GM23338 (cell line): ENCODE results near the gene ZBTB20. TPM values are rescaled to one million over a fixed set of nuclear protein-coding genes. Genes with fewer than 3 reads are reported as not detected.

Experiments used
- ATAC-seq: fragments of 200-7000 bp; cut with Tn5 transposase; 3 replicates; pipeline ENCODE4 v1.9.1; 2020
- DNase-seq: peaks from one replicate; pipeline ENCODE4 v3.0.0-alpha.2; 2015; ENCODE audit warnings: low spot score
- H2AFZ ChIP-seq: fragments of 200-600 bp; sonication (generic); 2 replicates; pipeline ENCODE4 v1.8.0; 2016; ENCODE audit warnings: antibody characterized with exemption, mild to moderate bottlenecking, moderate library complexity
- H3F3A ChIP-seq: fragments of 200-600 bp; sonication (generic); replicated peaks from 2 replicates; pipeline ENCODE4 v1.8.0; 2017; ENCODE audit warnings: antibody characterized with exemption, mixed run types, low read depth
- H3K27ac ChIP-seq: fragments of 200-600 bp; sonication (generic); 2 replicates; pipeline ENCODE4 v1.6.1; 2016; ENCODE audit warnings: low read depth
- H3K27me3 ChIP-seq: fragments of 200-600 bp; sonication (generic); 2 replicates; pipeline ENCODE4 v1.8.0; 2016; ENCODE audit warnings: mild to moderate bottlenecking, mixed run types, moderate library complexity; ENCODE audit not compliant: insufficient read depth
- H3K36me3 ChIP-seq: fragments of 200-600 bp; sonication (generic); 2 replicates; pipeline ENCODE4 v1.8.0; 2016; ENCODE audit warnings: mild to moderate bottlenecking; ENCODE audit not compliant: insufficient read depth
- H3K4me1 ChIP-seq: fragments of 200-600 bp; sonication (generic); 2 replicates; pipeline ENCODE4 v1.8.0; 2016; ENCODE audit warnings: mild to moderate bottlenecking, moderate library complexity; ENCODE audit not compliant: insufficient read depth
- H3K4me2 ChIP-seq: fragments of 200-600 bp; sonication (generic); 2 replicates; pipeline ENCODE4 v1.7.1; 2017; ENCODE audit warnings: mixed run types
- H3K4me3 ChIP-seq: fragments of 200-600 bp; sonication (generic); 2 replicates; pipeline ENCODE4 v1.6.1; 2016; ENCODE audit warnings: mixed run types
- H3K79me2 ChIP-seq: fragments of 200-600 bp; sonication (generic); replicated peaks from 2 replicates; pipeline ENCODE4 v1.8.0; 2017; ENCODE audit warnings: mild to moderate bottlenecking; ENCODE audit not compliant: insufficient read depth
- H3K9me2 ChIP-seq: fragments of 200-600 bp; sonication (generic); 2 replicates; pipeline ENCODE4 v1.8.0; 2017; ENCODE audit not compliant: insufficient read depth
- H4K20me1 ChIP-seq: fragments of 200-600 bp; sonication (generic); replicated peaks from 2 replicates; pipeline ENCODE4 v1.8.0; 2017; ENCODE audit warnings: mild to moderate bottlenecking; ENCODE audit not compliant: insufficient read depth
- H3K27ac Mint-ChIP-seq: 2 replicates; pipeline ENCODE4 v1.8.0; 2020; ENCODE audit warnings: inconsistent platforms, mild to moderate bottlenecking, moderate library complexity, mixed read lengths
- H3K27me3 Mint-ChIP-seq: 3 replicates; pipeline ENCODE4 v1.8.0; 2022; ENCODE audit warnings: low read depth, mild to moderate bottlenecking, moderate library complexity, mixed read lengths, inconsistent platforms; ENCODE audit not compliant: insufficient read depth, poor library complexity
- H3K36me3 Mint-ChIP-seq: 3 replicates; pipeline ENCODE4 v1.8.0; 2021; ENCODE audit warnings: low read depth, mild to moderate bottlenecking, inconsistent platforms, moderate library complexity, mixed read lengths
- H3K4me1 Mint-ChIP-seq: 3 replicates; pipeline ENCODE4 v1.8.0; 2020; ENCODE audit warnings: mild to moderate bottlenecking, inconsistent platforms, mixed read lengths
- H3K4me3 Mint-ChIP-seq: 3 replicates; pipeline ENCODE4 v1.8.0; 2021; ENCODE audit warnings: moderate library complexity, mild to moderate bottlenecking, inconsistent platforms, mixed read lengths
- H3K9me3 Mint-ChIP-seq: 3 replicates; pipeline ENCODE4 v1.8.0; 2020; ENCODE audit warnings: moderate library complexity, mild to moderate bottlenecking, inconsistent platforms, mixed read lengths
- EZH2 ChIP-seq: fragments of 200-600 bp; sonication (generic); IDR thresholded peaks from one replicate; pipeline ENCODE4 v1.8.0; 2017; ENCODE audit warnings: antibody characterized with exemption, mild to moderate bottlenecking, low read depth; ENCODE audit not compliant: unreplicated experiment
- EZH2phosphoT487 ChIP-seq: fragments of 200-600 bp; sonication (generic); IDR thresholded peaks from one replicate; pipeline ENCODE4 v1.8.1; 2018; ENCODE audit warnings: antibody characterized with exemption; ENCODE audit not compliant: unreplicated experiment
- JUNB ChIP-seq: IDR thresholded peaks from one replicate; pipeline ENCODE4 v1.6.1; 2016; ENCODE audit warnings: antibody characterized with exemption; ENCODE audit not compliant: unreplicated experiment
- NANOG ChIP-seq: IDR thresholded peaks from 2 replicates; pipeline ENCODE4 v1.6.1; 2016; ENCODE audit warnings: antibody characterized with exemption, borderline replicate concordance
- ZNF114 ChIP-seq: fragments of 250-450 bp; sonication (Bioruptor Pico); IDR thresholded peaks from 2 replicates; pipeline ENCODE4 v1.5.0; 2020; ENCODE audit warnings: mild to moderate bottlenecking, moderate library complexity
- ZNF331 ChIP-seq: fragments of 250-450 bp; sonication (Bioruptor Pico); IDR thresholded peaks from 2 replicates; pipeline ENCODE4 v1.5.0; 2020; ENCODE audit warnings: low read depth, mild to moderate bottlenecking, moderate library complexity
- polyA plus RNA-seq: library from polyadenylated mRNA; unstranded; fragments of >200 nt; fragmentation: Nextera tagmentation; extraction: Ambion mirVana; gene quantifications from 2 replicates; pipeline ENCODE4 v1.2.1, GENCODE V29; 2016
- total RNA-seq: library from RNA; depleted of rRNA; stranded (reverse); fragments of >200 nt; shearing (Covaris generic); gene quantifications from 2 replicates; pipeline ENCODE4 v1.2.3, GENCODE V29; 2014
- TF ChIP-seq, protein P1 (sequence below), 2 experiments: fragments of 200-600 bp in 1 of 2; sonication (generic) in 1 of 2; conservative IDR thresholded peaks; 2 replicates each; pipeline versions ENCODE4 v1.5.1 to v1.6.1; 2016 to 2017; ENCODE audit warnings: antibody characterized with exemption in 2 of 2, low read depth in 2 of 2, mild to moderate bottlenecking in 2 of 2, moderate library complexity in 1 of 2

Gene ZBTB20
- total and polyA plus RNA-seq, 2 experiments from 2014 or later = 2.0 to 3.3 TPM

DNA sequence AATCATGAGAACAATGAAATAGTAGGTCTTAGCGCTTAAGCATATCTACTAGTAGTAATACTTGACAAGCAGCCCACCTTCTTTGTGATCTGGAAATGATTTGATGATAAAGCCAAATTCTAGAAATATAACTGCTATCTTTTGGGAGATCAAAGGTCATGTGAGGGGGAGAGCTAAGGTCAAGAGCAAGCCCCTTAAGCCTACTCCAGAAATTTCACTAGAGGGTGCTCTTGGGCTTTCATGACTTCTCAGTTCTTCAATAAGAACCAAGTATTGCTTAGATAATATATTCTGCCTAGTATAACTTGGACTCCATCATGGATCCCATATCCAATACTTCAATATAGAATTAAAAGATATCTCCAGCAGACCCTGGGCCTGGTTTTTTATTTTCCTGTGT is 319.6 kb downstream of the ZBTB20 start:
- ATAC-seq = peak; percentile 85
- peak; percentile 80 for DNase-seq
- H3K4me3 ChIP-seq = no peak overlapping the region
- no peak overlapping the region for H3K27ac ChIP-seq
- no peak overlapping the region for H3K4me2 ChIP-seq
- no peaks in the 10 kb centered on the region for H3K27me3 ChIP-seq
- H3K27me3 Mint-ChIP-seq = no peaks in the 10 kb centered on the region
- no peaks in the 10 kb centered on the region for H3K9me3 Mint-ChIP-seq
- no peaks in the 10 kb centered on the region for H3K4me1 ChIP-seq
- H3K79me2 ChIP-seq = no peaks in the 10 kb centered on the region
- no peak overlapping the region for H3K27ac Mint-ChIP-seq
- no peaks in the 10 kb centered on the region for H3K4me1 Mint-ChIP-seq
- H3K36me3 Mint-ChIP-seq = no peaks in the 10 kb centered on the region
- no peaks in the 10 kb centered on the region for H3K36me3 ChIP-seq
- H3F3A ChIP-seq = no peaks in the 10 kb centered on the region
- H2AFZ ChIP-seq = no peak overlapping the region
- TF ChIP-seq, protein P1, sequence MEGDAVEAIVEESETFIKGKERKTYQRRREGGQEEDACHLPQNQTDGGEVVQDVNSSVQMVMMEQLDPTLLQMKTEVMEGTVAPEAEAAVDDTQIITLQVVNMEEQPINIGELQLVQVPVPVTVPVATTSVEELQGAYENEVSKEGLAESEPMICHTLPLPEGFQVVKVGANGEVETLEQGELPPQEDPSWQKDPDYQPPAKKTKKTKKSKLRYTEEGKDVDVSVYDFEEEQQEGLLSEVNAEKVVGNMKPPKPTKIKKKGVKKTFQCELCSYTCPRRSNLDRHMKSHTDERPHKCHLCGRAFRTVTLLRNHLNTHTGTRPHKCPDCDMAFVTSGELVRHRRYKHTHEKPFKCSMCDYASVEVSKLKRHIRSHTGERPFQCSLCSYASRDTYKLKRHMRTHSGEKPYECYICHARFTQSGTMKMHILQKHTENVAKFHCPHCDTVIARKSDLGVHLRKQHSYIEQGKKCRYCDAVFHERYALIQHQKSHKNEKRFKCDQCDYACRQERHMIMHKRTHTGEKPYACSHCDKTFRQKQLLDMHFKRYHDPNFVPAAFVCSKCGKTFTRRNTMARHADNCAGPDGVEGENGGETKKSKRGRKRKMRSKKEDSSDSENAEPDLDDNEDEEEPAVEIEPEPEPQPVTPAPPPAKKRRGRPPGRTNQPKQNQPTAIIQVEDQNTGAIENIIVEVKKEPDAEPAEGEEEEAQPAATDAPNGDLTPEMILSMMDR (conservative IDR thresholded peaks at IDR 0.05; ENCODE audit: low read depth in 2 of 2) = peak; percentile 80 to 87
- no peak for TF ChIP-seq ZNF114 (CRISPR knock-in tag)
- no peak for TF ChIP-seq NANOG
- H3K4me3 Mint-ChIP-seq = no peak overlapping the region
- H4K20me1 ChIP-seq = no peaks in the 10 kb centered on the region
- no peaks in the 10 kb centered on the region for H3K9me2 ChIP-seq

GRCh38 chr3:114824014-114824413 is 323.1 kb downstream of the ZBTB20 start:
- DNase-seq (no peak), ATAC-seq (no peak)
- no peaks in the 10 kb centered on the region for H3K79me2 ChIP-seq
- H3K9me3 Mint-ChIP-seq = no peaks in the 10 kb centered on the region
- no peak overlapping the region for H3K27ac Mint-ChIP-seq
- H3K9me2 ChIP-seq = no peaks in the 10 kb centered on the region
- H2AFZ ChIP-seq = no peak overlapping the region
- no peaks in the 10 kb centered on the region for H3K36me3 ChIP-seq
- H3K4me1 ChIP-seq = no peaks in the 10 kb centered on the region
- H3K4me2 ChIP-seq = no peak overlapping the region
- no peaks in the 10 kb centered on the region for H3K27me3 Mint-ChIP-seq
- H3K27me3 ChIP-seq = no peaks in the 10 kb centered on the region
- H3F3A ChIP-seq = no peaks in the 10 kb centered on the region
- no peaks in the 10 kb centered on the region for H4K20me1 ChIP-seq
- H3K4me3 Mint-ChIP-seq = no peak overlapping the region
- H3K4me1 Mint-ChIP-seq = no peaks in the 10 kb centered on the region
- H3K36me3 Mint-ChIP-seq = no peaks in the 10 kb centered on the region
- TF ChIP-seq JUNB = no peak
- TF ChIP-seq ZNF331 = no peak
- TF ChIP-seq NANOG = no peak
- no peak for TF ChIP-seq EZH2phosphoT487
- no peak for TF ChIP-seq EZH2
- no peak for TF ChIP-seq ZNF114 (CRISPR knock-in tag)
- H3K4me3 ChIP-seq = no peak overlapping the region
- H3K27ac ChIP-seq = no peak overlapping the region

GRCh38 chr3:114823061-114823460 is 324.0 kb downstream of the ZBTB20 start:
- TF ChIP-seq, protein P1 (conservative IDR thresholded peaks at IDR 0.05; ENCODE audit: low read depth in 2 of 2) = no peak
- Mint-ChIP-seq H3K27me3 (no peaks in the 10 kb centered on the region), H3K4me3 (no peak overlapping the region), H3K9me3 (no peaks in the 10 kb centered on the region), H3K4me1 (no peaks in the 10 kb centered on the region), H3K36me3 (no peaks in the 10 kb centered on the region), H3K27ac (no peak overlapping the region)
- Histone ChIP-seq H3K27ac (no peak overlapping the region), H3K4me2 (no peak overlapping the region), H2AFZ (no peak overlapping the region), H3K27me3 (no peaks in the 10 kb centered on the region), H3K79me2 (no peaks in the 10 kb centered on the region), H3K9me2 (no peaks in the 10 kb centered on the region), H3K4me3 (no peak overlapping the region), H3F3A (no peaks in the 10 kb centered on the region), H3K4me1 (no peaks in the 10 kb centered on the region), H3K36me3 (no peaks in the 10 kb centered on the region), H4K20me1 (no peaks in the 10 kb centered on the region)
- ATAC-seq (no peak), DNase-seq (no peak)
